A549 (cell line): ENCODE data around the gene IL1RN.

Experiments used
- ATOH8 ChIP-seq: fragments of 250-450 bp; sonication (Bioruptor Pico); IDR thresholded peaks from 2 replicates; pipeline ENCODE4 v1.5.0; 2020; ENCODE audit warnings: low read depth, mild to moderate bottlenecking, moderate library complexity
- CTCF ChIP-seq: fragments of >200 bp; sonication (Bioruptor Twin); formaldehyde crosslinking; IDR thresholded peaks from 3 replicates; pipeline ENCODE4 v1.5.1; 2016
- E2F6 ChIP-seq: IDR thresholded peaks from 2 replicates; pipeline ENCODE4 v1.6.1; 2012; ENCODE audit warnings: low read depth, borderline replicate concordance
- EP300 ChIP-seq, 2 experiments: fragments of >200 bp; sonication (Bioruptor Twin); formaldehyde crosslinking; IDR thresholded peaks; 2 replicates in 1 of 2; 3 replicates in 1 of 2; pipeline ENCODE4 v1.6.1; 2016 to 2017
- GATA3 ChIP-seq: IDR thresholded peaks from 2 replicates; pipeline ENCODE4 v1.6.1; 2012; ENCODE audit warnings: borderline replicate concordance
- MAFK ChIP-seq: fragments of 450-650 bp; IDR thresholded peaks from 2 replicates; pipeline ENCODE4 v1.6.1; 2014; ENCODE audit not compliant: partially characterized antibody
- MYC ChIP-seq: IDR thresholded peaks from 2 replicates; pipeline ENCODE4 v1.6.1; 2012; ENCODE audit warnings: mild to moderate bottlenecking, inconsistent platforms, low read length, improper control_type of control experiment, borderline replicate concordance
- NPAS2 ChIP-seq: fragments of 250-450 bp; sonication (Bioruptor Pico); IDR thresholded peaks from 2 replicates; pipeline ENCODE4 v1.8.0; 2022; ENCODE audit warnings: mild to moderate bottlenecking, moderate library complexity, borderline replicate concordance
- POLR2A ChIP-seq: IDR thresholded peaks from 2 replicates; pipeline ENCODE4 v1.6.1; 2012; ENCODE audit warnings: mild to moderate bottlenecking, low read length
- RCOR1 ChIP-seq: fragments of 150-350 bp; IDR thresholded peaks from 2 replicates; pipeline ENCODE4 v1.6.1; 2014; ENCODE audit warnings: antibody characterized with exemption, low read length, low read depth
- SMC3 ChIP-seq: fragments of >200 bp; sonication (Bioruptor Twin); formaldehyde crosslinking; IDR thresholded peaks from 3 replicates; pipeline ENCODE4 v1.6.1; 2018; ENCODE audit warnings: inconsistent platforms

GRCh38 chr2:113178069-113178746, 50.8 kb downstream of the IL1RN start:
- TF ChIP-seq CTCF, result no peak
- no peak for TF ChIP-seq E2F6
- no peak for TF ChIP-seq MAFK
- no peak for TF ChIP-seq EP300 (IDR thresholded peaks at IDR 0.05)
- no peak for TF ChIP-seq SMC3
- TF ChIP-seq NPAS2 (CRISPR knock-in tag), result no peak
- no peak for TF ChIP-seq RCOR1
- TF ChIP-seq GATA3, result no peak
- TF ChIP-seq MYC, result no peak
- TF ChIP-seq ATOH8 (CRISPR knock-in tag), result no peak
- no peak for TF ChIP-seq POLR2A
